ENCODE measurements around the gene EFNA5. TPM values are rescaled to one million over a fixed set of nuclear protein-coding genes. Genes with fewer than 3 reads are reported as not detected.

Gene EFNA5
- total RNA-seq, 4 donors from 2014 or later = 21.3 to 47.0 (median 29.3) TPM

DNA sequence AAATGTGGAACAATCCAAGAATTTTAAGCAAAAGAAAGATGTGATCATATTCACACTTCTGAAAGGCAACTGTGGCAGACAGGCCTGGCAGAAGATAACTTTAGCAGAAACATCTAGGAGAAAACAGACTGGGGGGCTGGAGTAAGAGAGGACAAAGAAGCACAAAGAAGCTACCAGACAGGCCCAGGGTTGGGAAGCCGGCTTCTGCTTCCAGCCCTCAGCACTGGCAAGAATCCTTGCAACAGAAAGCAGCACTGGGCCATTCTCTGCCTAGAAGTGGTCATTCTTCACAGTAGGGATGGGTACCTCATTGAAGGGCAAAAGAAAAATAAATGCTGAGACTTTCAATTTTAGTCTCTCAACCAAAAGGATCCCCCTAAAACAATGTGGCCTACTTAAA, 49.6 kb downstream of the EFNA5 start:
- 90% methylated on average over 1 of the region's 1 CpG for WGBS
- Histone ChIP-seq H3K9me3 (no peaks in the 10 kb centered on the region), H3K27ac (no peak overlapping the region), H3K27me3 (no peaks in the 10 kb centered on the region), H3K4me3 (no peak overlapping the region), H3K36me3 (no peaks in the 10 kb centered on the region), H3K4me1 (peaks cover 9% of the 10 kb centered on the region)
- TF ChIP-seq EP300 (IDR thresholded peaks at IDR 0.05) (no peak), POLR2AphosphoS5 (IDR thresholded peaks at IDR 0.05) (no peak), POLR2A (IDR thresholded peaks at IDR 0.05) (no peak)
- no peak for DNase-seq (ENCODE audit: low spot score in 2 of 2)

DNA sequence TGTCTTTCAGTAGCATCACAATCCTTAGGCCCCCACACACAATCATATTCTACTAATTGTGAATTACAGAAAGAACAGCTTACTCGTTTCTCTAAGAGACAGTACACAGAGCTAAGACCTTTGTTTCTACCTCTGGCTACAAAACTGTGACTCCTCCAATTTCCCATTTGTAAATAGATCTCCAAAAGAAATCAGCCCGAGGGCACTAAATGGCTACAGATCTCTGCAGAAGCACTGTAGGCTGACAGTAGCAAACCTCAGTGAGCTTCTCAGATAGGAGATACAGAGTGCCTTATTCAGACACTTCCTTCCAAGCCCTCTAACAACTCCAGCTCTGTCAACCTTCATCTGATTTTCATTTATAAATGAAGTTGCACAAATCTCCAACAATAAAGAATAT, 51.0 kb downstream of the EFNA5 start:
- Histone ChIP-seq H3K27me3 (no peaks in the 10 kb centered on the region), H3K4me3 (no peak overlapping the region), H3K36me3 (no peaks in the 10 kb centered on the region), H3K27ac (no peak overlapping the region), H3K4me1 (peaks cover 5% of the 10 kb centered on the region), H3K9me3 (no peaks in the 10 kb centered on the region)
- WGBS = 41% methylated on average over 2 of the region's 2 CpGs
- no peak for DNase-seq (ENCODE audit: low spot score in 2 of 2)
- TF ChIP-seq POLR2AphosphoS5 (IDR thresholded peaks at IDR 0.05) (no peak), EP300 (IDR thresholded peaks at IDR 0.05) (no peak), CTCF (IDR thresholded peaks at IDR 0.05) (no peak), POLR2A (IDR thresholded peaks at IDR 0.05) (no peak)

DNA sequence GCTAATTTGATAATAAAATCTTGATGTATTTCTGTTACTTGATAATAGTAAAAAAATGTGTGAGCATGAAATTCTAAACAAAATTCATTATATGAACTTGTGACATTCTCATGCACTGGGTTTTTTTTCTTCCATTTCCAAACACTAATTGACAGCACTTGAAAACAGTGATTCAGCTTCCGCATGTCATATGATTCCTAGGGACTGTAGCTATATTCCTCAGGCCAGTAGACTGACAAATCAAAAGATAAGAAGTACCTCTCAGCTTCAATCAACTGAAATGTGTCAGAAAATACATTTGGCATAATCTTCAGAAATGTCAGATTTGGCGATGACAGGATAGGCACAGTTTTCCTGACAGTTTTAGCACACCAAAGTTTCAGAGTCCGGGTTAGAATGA, 52.5 kb downstream of the EFNA5 start:
- Histone ChIP-seq H3K4me1 (peaks cover 8% of the 10 kb centered on the region), H3K4me3 (no peak overlapping the region), H3K27me3 (no peaks in the 10 kb centered on the region), H3K9me3 (no peaks in the 10 kb centered on the region), H3K27ac (no peak overlapping the region), H3K36me3 (no peaks in the 10 kb centered on the region)
- 64% methylated on average over 3 of the region's 3 CpGs for WGBS
- TF ChIP-seq EP300 (IDR thresholded peaks at IDR 0.05) (no peak), CTCF (IDR thresholded peaks at IDR 0.05) (no peak), POLR2AphosphoS5 (IDR thresholded peaks at IDR 0.05) (no peak), POLR2A (IDR thresholded peaks at IDR 0.05) (no peak)
- DNase-seq (ENCODE audit: low spot score in 2 of 2) = no peak

GRCh38 chr5:107617052-107617451, 53.7 kb downstream of the EFNA5 start:
- no peak for TF ChIP-seq POLR2A (IDR thresholded peaks at IDR 0.05)
- DNase-seq (ENCODE audit: low spot score in 2 of 2) = no peak
- Histone ChIP-seq H3K9me3 (no peaks in the 10 kb centered on the region), H3K27me3 (no peaks in the 10 kb centered on the region), H3K4me1 (peaks cover 8% of the 10 kb centered on the region), H3K36me3 (no peaks in the 10 kb centered on the region), H3K4me3 (no peak overlapping the region), H3K27ac (no peak overlapping the region)
- 94% methylated on average over 1 of the region's 1 CpG for WGBS

GRCh38 chr5:107616213-107616612, 54.5 kb downstream of the EFNA5 start:
- Histone ChIP-seq H3K27me3 (no peaks in the 10 kb centered on the region), H3K4me1 (peaks cover 8% of the 10 kb centered on the region), H3K4me3 (no peak overlapping the region), H3K36me3 (no peaks in the 10 kb centered on the region), H3K9me3 (no peaks in the 10 kb centered on the region), H3K27ac (no peak overlapping the region)
- TF ChIP-seq CTCF (IDR thresholded peaks at IDR 0.05) (no peak), EP300 (IDR thresholded peaks at IDR 0.05) (no peak), POLR2A (IDR thresholded peaks at IDR 0.05) (no peak), POLR2AphosphoS5 (IDR thresholded peaks at IDR 0.05) (no peak)
- 70% methylated on average over 4 of the region's 4 CpGs for WGBS
- DNase-seq (ENCODE audit: low spot score in 2 of 2) = no peak

DNA sequence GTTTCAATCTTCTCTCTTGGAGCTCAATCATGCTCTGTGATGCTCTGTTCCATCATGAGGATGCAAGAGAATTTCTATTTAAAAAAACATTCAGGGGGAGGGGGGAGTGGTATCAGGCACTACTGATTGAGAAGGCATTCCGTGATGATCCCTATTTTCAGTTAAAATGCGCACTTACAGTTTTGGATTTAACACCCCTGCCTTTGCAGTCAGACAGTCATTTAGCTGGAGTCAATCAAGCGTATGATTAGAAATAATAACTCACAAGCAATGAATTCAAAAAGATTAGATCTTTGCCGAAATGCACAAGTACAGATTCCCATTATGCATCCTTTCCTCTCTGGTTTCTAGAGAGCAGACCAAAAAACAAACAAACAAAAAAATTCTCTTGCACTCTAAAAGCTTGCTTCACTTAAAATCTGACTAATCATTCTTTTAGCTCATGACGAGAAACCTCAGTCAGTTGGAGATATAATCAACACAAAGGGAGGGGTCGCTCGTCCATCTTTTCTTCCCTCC, 55.4 kb downstream of the EFNA5 start:
- Histone ChIP-seq H3K27ac (no peak overlapping the region), H3K4me1 (peaks cover 8% of the 10 kb centered on the region), H3K9me3 (no peaks in the 10 kb centered on the region), H3K36me3 (no peaks in the 10 kb centered on the region), H3K27me3 (no peaks in the 10 kb centered on the region), H3K4me3 (no peak overlapping the region)
- TF ChIP-seq EP300 (IDR thresholded peaks at IDR 0.05) (no peak), POLR2A (IDR thresholded peaks at IDR 0.05) (no peak), POLR2AphosphoS5 (IDR thresholded peaks at IDR 0.05) (no peak), CTCF (IDR thresholded peaks at IDR 0.05) (no peak)
- no peak for DNase-seq (ENCODE audit: low spot score in 2 of 2)
- WGBS = 47% methylated on average over 7 of the region's 7 CpGs

Data from suprapubic skin (tissue), 4 donors.